Keratinocyte (primary cell): ENCODE results near the gene ABR. TPM values are rescaled to one million over a fixed set of nuclear protein-coding genes. Genes with fewer than 3 reads are reported as not detected.

Experiments used
- DNase-seq: peaks from one replicate; pipeline ENCODE4 v3.0.0-alpha.2; 2011; ENCODE audit warnings: low read depth, missing footprints, low spot score
- FAIRE-seq: peaks from 2 replicates; lab custom pipeline; 2011; peaks lifted over from hg19 to GRCh38; lab: Jason Lieb, UNC
- H2AFZ ChIP-seq: 2 replicates; pipeline ENCODE4 v1.6.0; 2012; ENCODE audit warnings: low read length, control low read depth, inconsistent platforms; ENCODE audit not compliant: control insufficient read depth
- H3K27ac ChIP-seq: 2 replicates; pipeline ENCODE4 v1.5.1; 2011; ENCODE audit warnings: low read length; ENCODE audit not compliant: control insufficient read depth, insufficient read depth
- H3K27me3 ChIP-seq: 3 replicates; pipeline ENCODE4 v1.6.0; 2011; ENCODE audit warnings: low read length; ENCODE audit not compliant: control insufficient read depth, insufficient read depth; ENCODE audit errors: extremely low read depth
- H3K36me3 ChIP-seq, 2 experiments: 2 replicates in 1 of 2; 3 replicates in 1 of 2; pipeline ENCODE4 v1.5.1; 2011; ENCODE audit warnings: low read length in 2 of 2, mild to moderate bottlenecking in 1 of 2; ENCODE audit not compliant: control insufficient read depth in 2 of 2, insufficient read depth in 2 of 2; ENCODE audit errors: extremely low read depth in 1 of 2
- H3K4me1 ChIP-seq: 3 replicates; pipeline ENCODE4 v1.5.1; 2011; ENCODE audit warnings: low read length; ENCODE audit not compliant: control insufficient read depth, insufficient read depth; ENCODE audit errors: extremely low read depth
- H3K4me2 ChIP-seq: 3 replicates; pipeline ENCODE4 v1.6.0; 2011; ENCODE audit warnings: low read depth, low read length; ENCODE audit not compliant: control insufficient read depth, insufficient read depth; ENCODE audit errors: extremely low read depth
- H3K4me3 ChIP-seq, 3 experiments: fragments of 200-600 bp in 1 of 3; sonication (generic) in 1 of 3; 2 replicates in 2 of 3; 3 replicates in 1 of 3; pipeline ENCODE4 v1.5.1; 2011 to 2016; ENCODE audit warnings: low read length in 3 of 3, mild to moderate bottlenecking in 3 of 3, control low read depth in 2 of 3, inconsistent platforms in 1 of 3, low read depth in 1 of 3, mixed read lengths in 1 of 3, mixed run types in 1 of 3, moderate library complexity in 1 of 3; ENCODE audit not compliant: control insufficient read depth in 2 of 3, insufficient read depth in 2 of 3; ENCODE audit errors: extremely low read depth in 1 of 3
- H3K79me2 ChIP-seq: 2 replicates; pipeline ENCODE4 v1.6.0; 2012; ENCODE audit warnings: low read length; ENCODE audit not compliant: control insufficient read depth, insufficient read depth
- H3K9ac ChIP-seq: 3 replicates; pipeline ENCODE4 v1.6.0; 2011; ENCODE audit warnings: low read length; ENCODE audit not compliant: control insufficient read depth, insufficient read depth; ENCODE audit errors: extremely low read depth
- H3K9me1 ChIP-seq: 3 replicates; pipeline ENCODE4 v1.6.0; 2011; ENCODE audit warnings: low read length; ENCODE audit not compliant: control insufficient read depth, insufficient read depth; ENCODE audit errors: extremely low read depth
- H3K9me3 ChIP-seq: 2 replicates; pipeline ENCODE4 v1.5.1; 2012; ENCODE audit warnings: low read depth, low read length; ENCODE audit not compliant: control insufficient read depth
- H4K20me1 ChIP-seq: 3 replicates; pipeline ENCODE4 v1.6.0; 2011; ENCODE audit warnings: low read length; ENCODE audit not compliant: control insufficient read depth, insufficient read depth; ENCODE audit errors: extremely low read depth
- CTCF ChIP-seq, 3 experiments: IDR thresholded peaks in 1 of 3; conservative IDR thresholded peaks in 1 of 3; optimal IDR thresholded peaks in 1 of 3; 2 replicates in 2 of 3; 3 replicates in 1 of 3; pipeline versions ENCODE3 to v1.5.1; 2011; ENCODE audit warnings: low read length in 3 of 3, mild to moderate bottlenecking in 3 of 3, moderate library complexity in 2 of 3, control low read depth in 1 of 3, inconsistent platforms in 1 of 3; ENCODE audit not compliant: insufficient read depth in 2 of 3; ENCODE audit errors: extremely low read depth in 1 of 3
- EZH2 ChIP-seq: IDR thresholded peaks from one replicate; pipeline ENCODE4 v1.6.1; 2012; ENCODE audit warnings: inconsistent platforms, mild to moderate bottlenecking, low read length, moderate library complexity
- dilution Hi-C: fragments of 300-500 bp; cut with MboI; formaldehyde crosslinking; loops from one replicate; pipeline ENCODE4 v1.7.0; 2020; ENCODE audit warnings: low sequenced_read_pairs; ENCODE audit not compliant: extremely low pct_ligation_motif_present
- polyA plus RNA-seq, 5 experiments: library from polyadenylated mRNA; depleted of rRNA in 3 of 5; stranded (reverse) in 3 of 5; stranded (forward) in 1 of 5; unstranded in 1 of 5; fragments of >200 nt; gene quantifications; 1 replicate in 1 of 5; 2 replicates in 3 of 5; 3 replicates in 1 of 5; pipeline versions ENCODE4 v1.2.1 to v1.2.3, GENCODE V29; 2011 to 2012; ENCODE audit warnings: missing spikeins in 2 of 5, low read depth in 1 of 5, low replicate concordance in 1 of 5

ABR gene
- polyA plus RNA-seq, 1 donor (not counting 4 experiments of a cell fraction or from before 2014, with no cell fraction given), result 17.3 TPM

- H3K4me2 ChIP-seq, result no peak overlapping the region
- no peaks in the 10 kb centered on the region for H3K79me2 ChIP-seq
- FAIRE-seq, result no peak
- no peaks in the 10 kb centered on the region for H3K4me1 ChIP-seq
- H2AFZ ChIP-seq, result no peak overlapping the region
- no peak overlapping the region for H3K27ac ChIP-seq
- no peak for TF ChIP-seq CTCF (optimal IDR thresholded peaks at IDR 0.05 in 1 of 3, IDR thresholded peaks at IDR 0.05 in 1 of 3, conservative IDR thresholded peaks at IDR 0.05 in 1 of 3; ENCODE audit: extremely low read depth in 1 of 3, insufficient read depth in 2 of 3, low read length in 3 of 3)
- no peak for TF ChIP-seq EZH2
- H3K9ac ChIP-seq, result no peak overlapping the region
- no peaks in the 10 kb centered on the region for H3K9me1 ChIP-seq
- no peaks in the 10 kb centered on the region for H4K20me1 ChIP-seq
- H3K4me3 ChIP-seq, result no peak overlapping the region
- no peak for DNase-seq
- no peaks in the 10 kb centered on the region for H3K36me3 ChIP-seq
- H3K27me3 ChIP-seq, result peaks cover 20% of the 10 kb centered on the region
- peaks cover 5% of the 10 kb centered on the region for H3K9me3 ChIP-seq
- dilution Hi-C loops, result no loop called here
These were observed 42.5 kb upstream of the ABR start for GRCh38 chr17:1222321-1222720.

- Histone ChIP-seq H3K9ac (no peak overlapping the region), H3K4me3 (no peak overlapping the region), H3K9me3 (no peaks in the 10 kb centered on the region), H3K4me2 (no peak overlapping the region), H3K27me3 (peaks cover 10% of the 10 kb centered on the region), H3K27ac (no peak overlapping the region), H3K4me1 (no peaks in the 10 kb centered on the region), H3K9me1 (no peaks in the 10 kb centered on the region), H4K20me1 (no peaks in the 10 kb centered on the region), H2AFZ (no peak overlapping the region), H3K36me3 (no peaks in the 10 kb centered on the region), H3K79me2 (no peaks in the 10 kb centered on the region)
- TF ChIP-seq EZH2 (no peak), CTCF (optimal IDR thresholded peaks at IDR 0.05 in 1 of 3, IDR thresholded peaks at IDR 0.05 in 1 of 3, conservative IDR thresholded peaks at IDR 0.05 in 1 of 3; ENCODE audit: extremely low read depth in 1 of 3, insufficient read depth in 2 of 3, low read length in 3 of 3) (no peak)
- no peak for DNase-seq
- dilution Hi-C loops, result no loop called here
- no peak for FAIRE-seq
These were observed 41.4 kb upstream of the ABR start for GRCh38 chr17:1221209-1221608.
